ENCODE results near the gene C1orf21.

Gene C1orf21

GRCh38 chr1:184513966-184514365 is 127.1 kb downstream of the C1orf21 start:
- no peaks in the 10 kb centered on the region for H3K9me3 ChIP-seq (ENCODE audit: control insufficient read depth, insufficient read depth, low read depth, low read length)
- no peak overlapping the region for H3K9ac ChIP-seq (ENCODE audit: low read length)
- H3K4me3 ChIP-seq (ENCODE audit: low read depth, low read length): no peak overlapping the region
- H3K4me1 ChIP-seq (ENCODE audit: control insufficient read depth, insufficient read depth, low read length): no peaks in the 10 kb centered on the region
- no peak overlapping the region for H3K27ac ChIP-seq (ENCODE audit: low read depth, low read length)
- no peaks in the 10 kb centered on the region for H3K27me3 ChIP-seq (ENCODE audit: control insufficient read depth, insufficient read depth, low read length)
- H3K36me3 ChIP-seq (ENCODE audit: control insufficient read depth, insufficient read depth, low read length): no peaks in the 10 kb centered on the region

DNA sequence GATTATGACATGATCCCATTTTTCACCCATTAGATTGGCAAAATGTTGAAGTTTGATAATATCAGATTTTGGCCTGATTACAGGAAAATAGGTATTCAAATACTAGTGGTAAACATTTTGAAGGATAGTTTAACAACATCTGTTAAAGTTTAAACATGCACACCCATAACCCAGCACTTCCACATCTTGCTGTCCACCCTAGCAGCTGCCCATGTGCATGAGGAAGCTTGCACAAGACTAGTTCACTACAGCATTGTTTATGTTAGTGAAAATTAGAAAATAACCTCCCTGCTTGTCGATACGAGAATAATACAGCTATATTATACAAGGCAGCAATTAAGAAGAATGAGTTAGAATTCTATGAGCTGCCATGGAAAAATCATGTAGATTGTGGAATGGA is 127.6 kb downstream of the C1orf21 start:
- H3K36me3 ChIP-seq (ENCODE audit: control insufficient read depth, insufficient read depth, low read length): no peaks in the 10 kb centered on the region
- H3K27ac ChIP-seq (ENCODE audit: low read depth, low read length): no peak overlapping the region

GRCh38 chr1:184517130-184517529 is 130.3 kb downstream of the C1orf21 start:
- H3K27me3 ChIP-seq (ENCODE audit: control insufficient read depth, insufficient read depth, low read length): no peaks in the 10 kb centered on the region
- H3K27ac ChIP-seq (ENCODE audit: low read depth, low read length): no peak overlapping the region
- H3K4me1 ChIP-seq (ENCODE audit: control insufficient read depth, insufficient read depth, low read length): no peaks in the 10 kb centered on the region
- H3K9me3 ChIP-seq (ENCODE audit: control insufficient read depth, insufficient read depth, low read depth, low read length): no peaks in the 10 kb centered on the region
- H3K4me3 ChIP-seq (ENCODE audit: low read depth, low read length): no peak overlapping the region
- H3K9ac ChIP-seq (ENCODE audit: low read length): no peak overlapping the region
- no peaks in the 10 kb centered on the region for H3K36me3 ChIP-seq (ENCODE audit: control insufficient read depth, insufficient read depth, low read length)

More for the DNA sequence above, 127.6 kb downstream of the C1orf21 start:
- H3K27me3 ChIP-seq (ENCODE audit: control insufficient read depth, insufficient read depth, low read length): no peaks in the 10 kb centered on the region
- H3K9me3 ChIP-seq (ENCODE audit: control insufficient read depth, insufficient read depth, low read depth, low read length): no peaks in the 10 kb centered on the region
- H3K4me3 ChIP-seq (ENCODE audit: low read depth, low read length): no peak overlapping the region
- no peaks in the 10 kb centered on the region for H3K4me1 ChIP-seq (ENCODE audit: control insufficient read depth, insufficient read depth, low read length)
- no peak overlapping the region for H3K9ac ChIP-seq (ENCODE audit: low read length)

DNA sequence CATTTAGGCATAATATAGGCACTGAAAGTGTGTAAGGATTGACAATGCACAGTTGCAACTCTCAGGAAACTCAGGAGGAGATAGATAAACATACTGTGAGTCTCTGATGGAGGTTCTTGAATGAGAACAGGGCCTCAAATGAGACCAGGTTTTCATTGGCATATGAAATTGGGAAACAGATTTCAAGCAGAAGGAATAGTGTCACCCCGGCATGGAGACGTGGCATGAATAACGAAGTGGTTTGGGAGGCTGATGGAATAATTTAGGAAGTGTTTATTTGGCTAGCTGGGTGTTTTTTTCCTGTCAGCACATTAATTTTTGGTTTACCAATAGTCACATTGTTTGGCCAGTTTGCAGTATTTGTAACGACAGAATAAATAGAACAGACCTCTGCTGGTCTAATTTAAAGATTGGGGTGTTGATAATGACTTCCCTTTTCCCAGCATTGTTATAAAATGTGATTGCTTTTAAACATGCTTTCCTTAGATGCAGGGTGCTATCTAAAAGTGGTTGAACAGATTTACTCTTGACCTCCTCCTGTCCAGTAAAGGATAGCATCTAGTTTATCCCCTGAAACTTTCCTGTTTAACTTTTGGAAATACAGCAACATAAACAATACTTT is 132.0 kb downstream of the C1orf21 start:
- Histone ChIP-seq H3K9me3 (ENCODE audit: control insufficient read depth, insufficient read depth, low read depth, low read length) (no peaks in the 10 kb centered on the region), H3K27me3 (ENCODE audit: control insufficient read depth, insufficient read depth, low read length) (no peaks in the 10 kb centered on the region), H3K9ac (ENCODE audit: low read length) (no peak overlapping the region), H3K4me3 (ENCODE audit: low read depth, low read length) (no peak overlapping the region), H3K36me3 (ENCODE audit: control insufficient read depth, insufficient read depth, low read length) (no peaks in the 10 kb centered on the region), H3K27ac (ENCODE audit: low read depth, low read length) (no peak overlapping the region), H3K4me1 (ENCODE audit: control insufficient read depth, insufficient read depth, low read length) (no peaks in the 10 kb centered on the region)

DNA sequence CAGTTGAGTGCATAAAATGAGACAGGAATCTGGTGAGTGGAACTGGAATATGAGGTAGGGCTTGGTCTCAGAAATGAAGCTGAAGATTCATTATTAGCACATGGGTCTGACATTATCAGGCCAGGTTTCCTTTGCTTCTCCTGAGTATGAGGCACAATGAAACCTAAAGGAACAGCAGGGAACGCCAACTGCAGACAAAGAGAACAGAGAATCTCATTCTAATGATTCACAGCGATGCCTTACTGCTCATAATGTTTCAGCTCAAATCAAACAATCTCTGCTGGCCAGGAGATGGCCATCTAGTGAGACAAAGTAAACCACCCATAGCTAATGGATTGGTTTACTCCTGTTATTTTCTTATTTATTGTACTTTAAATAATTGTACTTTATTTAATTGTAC is 133.5 kb downstream of the C1orf21 start:
- H3K27me3 ChIP-seq (ENCODE audit: control insufficient read depth, insufficient read depth, low read length): no peaks in the 10 kb centered on the region
- H3K9me3 ChIP-seq (ENCODE audit: control insufficient read depth, insufficient read depth, low read depth, low read length): no peaks in the 10 kb centered on the region
- no peak overlapping the region for H3K9ac ChIP-seq (ENCODE audit: low read length)
- no peak overlapping the region for H3K27ac ChIP-seq (ENCODE audit: low read depth, low read length)
- no peak overlapping the region for H3K4me3 ChIP-seq (ENCODE audit: low read depth, low read length)
- no peaks in the 10 kb centered on the region for H3K4me1 ChIP-seq (ENCODE audit: control insufficient read depth, insufficient read depth, low read length)
- H3K36me3 ChIP-seq (ENCODE audit: control insufficient read depth, insufficient read depth, low read length): no peaks in the 10 kb centered on the region

- Histone ChIP-seq H3K27ac (ENCODE audit: low read depth, low read length) (no peak overlapping the region), H3K36me3 (ENCODE audit: control insufficient read depth, insufficient read depth, low read length) (no peaks in the 10 kb centered on the region), H3K4me3 (ENCODE audit: low read depth, low read length) (no peak overlapping the region), H3K9ac (ENCODE audit: low read length) (no peak overlapping the region), H3K27me3 (ENCODE audit: control insufficient read depth, insufficient read depth, low read length) (no peaks in the 10 kb centered on the region), H3K9me3 (ENCODE audit: control insufficient read depth, insufficient read depth, low read depth, low read length) (no peaks in the 10 kb centered on the region), H3K4me1 (ENCODE audit: control insufficient read depth, insufficient read depth, low read length) (no peaks in the 10 kb centered on the region)
Measured at GRCh38 chr1:184524248-184524647, 137.4 kb downstream of the C1orf21 start.

DNA sequence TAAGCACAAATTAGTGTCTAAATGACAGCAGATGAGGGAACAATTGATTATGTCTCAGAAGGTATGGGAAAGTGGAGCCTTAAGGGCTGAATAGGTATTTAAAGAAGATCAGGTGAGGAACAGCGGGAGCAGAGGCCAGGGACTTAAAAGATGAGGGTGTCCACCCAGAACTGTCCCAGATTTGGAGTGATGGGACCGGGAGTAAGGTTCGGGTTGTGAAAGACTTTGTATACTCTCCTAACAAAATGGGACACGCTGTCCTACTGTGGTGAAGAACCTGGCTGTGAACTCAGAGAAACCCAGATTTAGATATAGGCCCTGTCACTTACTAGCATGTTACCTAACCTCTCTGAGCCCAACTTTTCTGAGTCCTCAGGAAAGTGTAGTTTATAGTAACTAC is 140.6 kb downstream of the C1orf21 start:
- H3K27ac ChIP-seq (ENCODE audit: low read depth, low read length): no peak overlapping the region
- H3K9me3 ChIP-seq (ENCODE audit: control insufficient read depth, insufficient read depth, low read depth, low read length): no peaks in the 10 kb centered on the region
- H3K4me3 ChIP-seq (ENCODE audit: low read depth, low read length): no peak overlapping the region
- H3K36me3 ChIP-seq (ENCODE audit: control insufficient read depth, insufficient read depth, low read length): no peaks in the 10 kb centered on the region
- H3K9ac ChIP-seq (ENCODE audit: low read length): no peak overlapping the region
- H3K27me3 ChIP-seq (ENCODE audit: control insufficient read depth, insufficient read depth, low read length): no peaks in the 10 kb centered on the region
- H3K4me1 ChIP-seq (ENCODE audit: control insufficient read depth, insufficient read depth, low read length): no peaks in the 10 kb centered on the region

DNA sequence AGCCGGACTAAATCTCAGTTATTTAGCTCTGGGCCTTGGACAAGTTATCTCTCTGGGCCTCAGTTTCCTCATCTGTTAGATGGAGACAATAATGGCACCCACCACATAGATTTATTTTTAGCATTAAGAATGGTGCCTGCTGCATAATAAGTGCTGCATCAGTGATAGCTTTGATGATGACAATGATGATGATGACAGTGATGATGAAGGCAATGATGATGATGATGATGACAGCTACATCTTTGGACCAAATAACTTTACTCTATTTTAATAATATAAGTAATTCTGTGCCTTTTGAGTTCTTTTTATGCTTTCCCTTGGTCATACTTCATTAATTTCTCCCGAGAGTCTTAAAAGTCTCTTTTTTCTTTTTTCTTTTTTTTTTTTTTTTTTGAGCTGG is 143.4 kb downstream of the C1orf21 start:
- no peaks in the 10 kb centered on the region for H3K9me3 ChIP-seq (ENCODE audit: control insufficient read depth, insufficient read depth, low read depth, low read length)
- no peaks in the 10 kb centered on the region for H3K27me3 ChIP-seq (ENCODE audit: control insufficient read depth, insufficient read depth, low read length)
- no peak overlapping the region for H3K27ac ChIP-seq (ENCODE audit: low read depth, low read length)

GRCh38 chr1:184531296-184531695 is 144.5 kb downstream of the C1orf21 start:
- H3K27ac ChIP-seq (ENCODE audit: low read depth, low read length): no peak overlapping the region
- H3K4me3 ChIP-seq (ENCODE audit: low read depth, low read length): no peak overlapping the region
- H3K4me1 ChIP-seq (ENCODE audit: control insufficient read depth, insufficient read depth, low read length): no peaks in the 10 kb centered on the region
- no peaks in the 10 kb centered on the region for H3K36me3 ChIP-seq (ENCODE audit: control insufficient read depth, insufficient read depth, low read length)
- H3K9me3 ChIP-seq (ENCODE audit: control insufficient read depth, insufficient read depth, low read depth, low read length): no peaks in the 10 kb centered on the region
- H3K27me3 ChIP-seq (ENCODE audit: control insufficient read depth, insufficient read depth, low read length): no peaks in the 10 kb centered on the region
- H3K9ac ChIP-seq (ENCODE audit: low read length): no peak overlapping the region

More for the DNA sequence above, 143.4 kb downstream of the C1orf21 start:
- H3K9ac ChIP-seq (ENCODE audit: low read length): no peak overlapping the region
- H3K4me3 ChIP-seq (ENCODE audit: low read depth, low read length): no peak overlapping the region
- H3K36me3 ChIP-seq (ENCODE audit: control insufficient read depth, insufficient read depth, low read length): no peaks in the 10 kb centered on the region
- H3K4me1 ChIP-seq (ENCODE audit: control insufficient read depth, insufficient read depth, low read length): no peaks in the 10 kb centered on the region

GRCh38 chr1:184532199-184532598 is 145.4 kb downstream of the C1orf21 start:
- no peak overlapping the region for H3K4me3 ChIP-seq (ENCODE audit: low read depth, low read length)
- H3K27me3 ChIP-seq (ENCODE audit: control insufficient read depth, insufficient read depth, low read length): no peaks in the 10 kb centered on the region
- no peaks in the 10 kb centered on the region for H3K9me3 ChIP-seq (ENCODE audit: control insufficient read depth, insufficient read depth, low read depth, low read length)
- H3K27ac ChIP-seq (ENCODE audit: low read depth, low read length): no peak overlapping the region
- H3K36me3 ChIP-seq (ENCODE audit: control insufficient read depth, insufficient read depth, low read length): no peaks in the 10 kb centered on the region
- no peaks in the 10 kb centered on the region for H3K4me1 ChIP-seq (ENCODE audit: control insufficient read depth, insufficient read depth, low read length)
- no peak overlapping the region for H3K9ac ChIP-seq (ENCODE audit: low read length)

- H3K36me3 ChIP-seq (ENCODE audit: control insufficient read depth, insufficient read depth, low read length): no peaks in the 10 kb centered on the region
Measured at GRCh38 chr1:184533049-184533448, 146.2 kb downstream of the C1orf21 start.

DNA sequence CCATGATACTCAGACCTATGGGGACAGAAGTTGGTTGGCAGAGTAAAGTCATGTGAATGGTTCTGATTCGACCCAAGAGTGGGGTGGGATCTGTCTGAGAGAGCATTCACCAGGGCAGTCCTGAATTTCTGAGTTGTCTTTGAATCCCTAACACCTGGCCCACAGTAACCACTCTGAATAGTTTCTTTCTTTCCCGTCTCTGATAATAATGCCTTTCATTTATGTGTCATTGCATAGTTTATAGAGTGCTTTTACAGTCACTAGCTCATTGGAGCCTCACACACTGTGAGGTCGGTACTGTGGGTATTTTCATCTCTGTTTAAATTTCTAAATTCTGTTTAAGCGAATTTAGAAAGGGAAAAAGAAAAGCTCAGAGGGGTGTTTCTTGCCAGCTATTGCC is 147.1 kb downstream of the C1orf21 start:
- Histone ChIP-seq H3K27me3 (ENCODE audit: control insufficient read depth, insufficient read depth, low read length) (no peaks in the 10 kb centered on the region), H3K36me3 (ENCODE audit: control insufficient read depth, insufficient read depth, low read length) (no peaks in the 10 kb centered on the region), H3K9me3 (ENCODE audit: control insufficient read depth, insufficient read depth, low read depth, low read length) (no peaks in the 10 kb centered on the region), H3K9ac (ENCODE audit: low read length) (no peak overlapping the region), H3K27ac (ENCODE audit: low read depth, low read length) (no peak overlapping the region), H3K4me3 (ENCODE audit: low read depth, low read length) (no peak overlapping the region), H3K4me1 (ENCODE audit: control insufficient read depth, insufficient read depth, low read length) (no peaks in the 10 kb centered on the region)

More at GRCh38 chr1:184533049-184533448, 146.2 kb downstream of the C1orf21 start:
- H3K9me3 ChIP-seq (ENCODE audit: control insufficient read depth, insufficient read depth, low read depth, low read length): no peaks in the 10 kb centered on the region
- no peak overlapping the region for H3K9ac ChIP-seq (ENCODE audit: low read length)
- no peaks in the 10 kb centered on the region for H3K4me1 ChIP-seq (ENCODE audit: control insufficient read depth, insufficient read depth, low read length)
- no peaks in the 10 kb centered on the region for H3K27me3 ChIP-seq (ENCODE audit: control insufficient read depth, insufficient read depth, low read length)
- no peak overlapping the region for H3K27ac ChIP-seq (ENCODE audit: low read depth, low read length)
- no peak overlapping the region for H3K4me3 ChIP-seq (ENCODE audit: low read depth, low read length)
